Central memory CD8-positive, alpha-beta T cell (primary cell): ENCODE results near the gene ANO1.
"Not testable (repeated sequence)": the region's sequence is repeated elsewhere in the genome, so short reads cannot be mapped to it uniquely, and the experiment has no call there.

Source experiments
- ATAC-seq: fragments of 150-1000 bp; cut with Tn5 transposase; replicated peaks from 2 replicates; pipeline ENCODE4 v1.10.0; 2022; ENCODE audit warnings: mild to moderate bottlenecking, moderate FRiP score, moderate number of reproducible peaks; ENCODE audit not compliant: poor library complexity, severe bottlenecking; ENCODE audit errors: extremely low read depth
- DNase-seq, 2 donors: peaks; one replicate each; pipeline ENCODE4 v3.0.0; 2021; ENCODE audit warnings: low spot score in 2 of 2
- H3K27ac Mint-ChIP-seq: one replicate; pipeline ENCODE4 v1.8.0; 2022; ENCODE audit warnings: low read depth, mild to moderate bottlenecking, moderate library complexity, mixed read lengths
- H3K27me3 Mint-ChIP-seq: one replicate; pipeline ENCODE4 v1.8.0; 2022; ENCODE audit warnings: mixed read lengths
- H3K36me3 Mint-ChIP-seq: one replicate; pipeline ENCODE4 v1.8.0; 2022; ENCODE audit warnings: mild to moderate bottlenecking, moderate library complexity, mixed read lengths; ENCODE audit not compliant: insufficient read depth
- H3K4me1 Mint-ChIP-seq: one replicate; pipeline ENCODE4 v1.8.0; 2022; ENCODE audit warnings: mixed read lengths
- H3K4me3 Mint-ChIP-seq: one replicate; pipeline ENCODE4 v1.8.0; 2022; ENCODE audit warnings: mild to moderate bottlenecking, moderate library complexity, mixed read lengths
- H3K9me3 Mint-ChIP-seq: one replicate; pipeline ENCODE4 v1.8.0; 2022; ENCODE audit warnings: mixed read lengths

Gene ANO1

DNA sequence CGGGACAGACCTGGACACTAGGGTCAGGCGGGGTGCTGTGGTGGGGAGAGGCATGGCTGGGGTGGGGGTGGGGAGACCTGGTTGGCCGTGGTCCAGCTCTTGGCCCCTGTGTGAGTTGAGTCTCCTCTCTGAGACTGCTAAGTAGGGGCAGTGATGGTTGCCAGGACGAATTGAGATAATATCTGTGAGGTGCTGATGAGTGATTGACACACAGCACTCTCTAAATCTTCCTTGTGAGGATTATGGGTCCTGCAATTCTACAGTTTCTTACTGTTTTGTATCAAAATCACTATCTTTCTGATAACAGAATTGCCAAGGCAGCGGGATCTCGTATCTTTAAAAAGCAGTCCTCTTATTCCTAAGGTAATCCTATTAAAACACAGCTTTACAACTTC, 128.9 kb downstream of the ANO1 start:
- peaks cover 39% of the 10 kb centered on the region for H3K36me3 Mint-ChIP-seq
- peaks cover 50% of the 10 kb centered on the region for H3K4me1 Mint-ChIP-seq
- H3K4me3 Mint-ChIP-seq: no peak overlapping the region
- H3K9me3 Mint-ChIP-seq: no peaks in the 10 kb centered on the region
- H3K27ac Mint-ChIP-seq: peak overlapping the region; percentile 22
- H3K27me3 Mint-ChIP-seq: no peaks in the 10 kb centered on the region
- ATAC-seq (no peak), DNase-seq (no peak)

DNA sequence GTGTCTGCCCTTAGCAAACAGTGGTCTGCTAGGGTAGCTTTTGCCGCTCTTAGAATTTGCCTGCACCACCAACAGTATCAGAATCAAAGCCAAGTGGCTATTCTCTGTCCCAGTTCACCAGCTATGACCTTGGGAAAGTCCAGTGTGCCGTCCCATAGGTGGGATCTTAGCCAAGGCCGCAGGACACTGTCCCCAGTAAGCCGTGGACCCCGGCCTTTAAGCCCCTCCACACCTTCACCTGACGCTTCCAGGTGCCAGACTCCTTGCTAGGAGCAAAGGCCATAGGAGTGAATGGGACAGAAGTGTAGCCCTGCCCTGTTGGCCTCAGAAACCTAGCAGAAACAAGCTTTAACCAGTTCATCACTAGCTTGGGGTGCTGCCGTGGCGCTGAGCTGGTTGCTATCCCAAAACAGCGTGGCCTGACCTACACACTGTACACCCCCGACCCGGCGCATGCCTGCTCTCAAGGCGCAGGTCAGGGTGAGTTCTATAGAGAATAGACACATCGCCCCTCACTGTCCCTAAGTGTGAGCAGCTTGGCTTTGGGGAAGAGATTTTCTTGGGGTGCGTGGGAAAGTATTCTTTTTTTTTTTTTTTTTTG, 129.5 kb downstream of the ANO1 start:
- H3K4me3 Mint-ChIP-seq: no peak overlapping the region
- H3K36me3 Mint-ChIP-seq: peaks cover 39% of the 10 kb centered on the region
- peak overlapping the region; percentile 22 for H3K27ac Mint-ChIP-seq
- ATAC-seq (no peak), DNase-seq (no peak)
- H3K4me1 Mint-ChIP-seq: peaks cover 50% of the 10 kb centered on the region
- H3K9me3 Mint-ChIP-seq: no peaks in the 10 kb centered on the region
- no peaks in the 10 kb centered on the region for H3K27me3 Mint-ChIP-seq

DNA sequence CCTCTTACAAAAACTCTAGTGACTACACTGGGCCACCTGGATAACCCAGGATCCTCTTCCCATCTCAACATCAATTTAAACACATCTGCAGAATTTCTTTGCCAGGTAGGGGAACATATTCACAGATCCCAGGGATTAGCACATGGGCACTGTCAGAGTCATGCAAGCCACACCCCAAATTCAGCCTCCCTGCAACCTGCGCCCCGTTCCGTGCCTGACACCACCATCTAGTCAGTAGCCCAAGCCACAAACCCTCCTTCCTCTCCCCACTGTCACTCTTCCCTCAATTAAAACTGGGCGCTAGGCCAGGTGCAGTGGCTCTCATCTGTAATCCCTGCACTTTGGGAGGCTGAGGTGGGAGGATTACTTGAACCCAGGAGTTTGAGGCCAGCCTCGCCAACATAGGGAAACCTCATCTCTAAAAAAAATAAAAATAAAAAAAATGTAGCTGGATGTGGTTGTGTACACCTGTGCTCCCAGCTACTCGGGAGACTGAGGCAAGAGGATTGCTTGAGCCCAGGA, 131.3 kb downstream of the ANO1 start:
- Mint-ChIP-seq H3K27me3 (no peaks in the 10 kb centered on the region), H3K4me3 (no peak overlapping the region), H3K36me3 (peaks cover 31% of the 10 kb centered on the region), H3K27ac (peak overlapping the region; percentile 20), H3K9me3 (no peaks in the 10 kb centered on the region), H3K4me1 (peaks cover 43% of the 10 kb centered on the region)
- DNase-seq: no peak
- no peak for ATAC-seq

DNA sequence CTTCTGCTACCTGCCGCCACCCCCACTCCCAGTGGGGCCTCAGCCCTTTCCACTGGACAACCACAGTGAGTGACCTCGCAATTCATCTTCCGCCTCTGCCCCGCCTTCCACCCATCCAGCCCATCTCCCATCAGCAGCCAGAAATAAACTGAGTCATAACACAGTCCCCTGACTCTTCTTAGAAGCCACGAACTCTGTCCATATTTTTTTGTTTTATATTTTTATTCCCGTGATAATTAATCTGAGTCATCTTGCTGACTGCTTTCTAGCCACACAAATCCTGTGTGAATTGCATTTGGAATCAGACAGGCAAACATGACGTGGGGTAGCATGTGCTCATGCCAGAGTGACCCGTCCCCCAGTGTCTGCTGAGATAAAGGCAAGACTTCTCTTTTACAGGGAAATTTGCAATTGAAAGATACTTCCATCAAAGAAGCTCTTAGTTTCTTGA, 132.0 kb downstream of the ANO1 start:
- Mint-ChIP-seq H3K4me3 (no peak overlapping the region), H3K27me3 (no peaks in the 10 kb centered on the region), H3K36me3 (peaks cover 28% of the 10 kb centered on the region), H3K27ac (peak overlapping the region; percentile 12), H3K9me3 (no peaks in the 10 kb centered on the region), H3K4me1 (peaks cover 36% of the 10 kb centered on the region)
- ATAC-seq (no peak), DNase-seq (no peak)

DNA sequence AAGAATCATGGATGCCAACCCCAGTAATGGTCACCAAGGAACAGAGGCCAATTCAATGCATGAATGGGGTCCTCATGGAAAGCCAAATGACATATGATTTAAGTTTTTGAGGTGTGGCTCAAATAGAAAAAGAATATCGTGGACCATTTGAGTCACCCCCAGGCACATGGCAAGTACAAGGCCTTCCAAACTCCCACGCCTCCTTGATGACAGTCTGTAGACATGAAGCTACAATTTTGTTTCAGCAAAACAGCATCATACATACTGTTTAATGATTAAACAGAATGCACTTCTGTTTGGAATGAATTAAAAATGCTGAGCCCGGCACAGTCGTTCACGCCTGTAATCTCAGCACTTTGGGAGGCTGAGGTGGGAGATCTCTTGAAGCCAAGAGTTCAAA, 132.4 kb downstream of the ANO1 start:
- no peak for DNase-seq
- no peaks in the 10 kb centered on the region for H3K9me3 Mint-ChIP-seq
- H3K27ac Mint-ChIP-seq: peak overlapping the region; percentile 12
- H3K27me3 Mint-ChIP-seq: no peaks in the 10 kb centered on the region
- peaks cover 26% of the 10 kb centered on the region for H3K36me3 Mint-ChIP-seq
- no peak overlapping the region for H3K4me3 Mint-ChIP-seq
- ATAC-seq: no peak
- H3K4me1 Mint-ChIP-seq: peaks cover 32% of the 10 kb centered on the region

DNA sequence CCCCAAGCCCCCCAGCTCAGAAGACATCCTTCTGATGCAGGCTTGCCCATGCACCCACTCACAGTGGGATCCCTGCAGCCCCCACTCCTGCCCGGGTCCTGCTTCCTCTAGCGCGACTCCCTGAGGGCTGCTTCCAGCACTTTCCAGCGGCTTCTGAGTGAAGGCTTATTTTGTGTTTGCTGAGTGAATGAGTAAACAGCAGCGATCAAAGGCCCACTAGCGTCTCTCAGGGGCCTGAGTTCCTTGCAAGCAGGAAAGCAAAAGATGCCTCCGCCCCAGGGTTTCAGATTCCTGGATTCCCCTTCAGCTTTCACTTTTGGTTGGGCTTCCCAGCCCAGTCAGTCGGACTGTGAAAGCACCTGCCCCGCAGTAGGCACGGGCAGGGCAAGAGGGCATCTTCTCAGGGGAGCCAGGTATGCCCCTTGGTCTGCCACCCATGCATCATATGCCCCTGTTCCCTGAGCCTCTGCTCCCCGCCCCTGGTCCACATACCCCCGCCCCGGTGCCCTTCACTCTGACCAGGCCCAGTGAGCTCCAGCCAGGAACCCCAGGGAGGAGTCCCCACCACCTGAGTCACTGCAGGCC, 134.2 kb downstream of the ANO1 start:
- Mint-ChIP-seq H3K4me1 (peaks cover 19% of the 10 kb centered on the region), H3K9me3 (no peaks in the 10 kb centered on the region), H3K27ac (no peak overlapping the region), H3K36me3 (peaks cover 15% of the 10 kb centered on the region), H3K27me3 (no peaks in the 10 kb centered on the region), H3K4me3 (no peak overlapping the region)
- ATAC-seq (no peak), DNase-seq (no peak)

DNA sequence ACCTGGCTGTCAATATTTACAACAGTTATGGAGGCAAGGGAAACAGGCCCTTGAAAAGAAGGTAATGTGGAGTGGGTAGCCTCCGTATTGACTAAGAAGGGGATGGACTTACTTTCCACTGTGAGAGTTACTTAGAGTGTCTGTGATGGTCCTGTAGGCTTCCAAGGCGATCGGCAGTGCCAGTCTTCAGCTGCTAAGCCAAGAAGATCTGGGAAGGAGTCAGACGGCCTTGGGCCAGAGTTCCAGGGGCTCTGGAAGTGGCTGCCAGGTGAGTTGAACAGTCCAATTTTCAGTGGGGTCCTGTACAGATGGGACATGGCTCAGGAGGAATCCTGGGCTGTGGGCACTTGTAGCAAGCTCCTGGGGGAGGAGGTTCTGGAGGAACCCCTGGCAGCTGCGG, 139.3 kb downstream of the ANO1 start:
- not testable (repeated sequence) for H3K36me3 Mint-ChIP-seq, ATAC-seq, H3K27me3 Mint-ChIP-seq, H3K4me1 Mint-ChIP-seq, H3K27ac Mint-ChIP-seq, H3K4me3 Mint-ChIP-seq, DNase-seq, H3K9me3 Mint-ChIP-seq

DNA sequence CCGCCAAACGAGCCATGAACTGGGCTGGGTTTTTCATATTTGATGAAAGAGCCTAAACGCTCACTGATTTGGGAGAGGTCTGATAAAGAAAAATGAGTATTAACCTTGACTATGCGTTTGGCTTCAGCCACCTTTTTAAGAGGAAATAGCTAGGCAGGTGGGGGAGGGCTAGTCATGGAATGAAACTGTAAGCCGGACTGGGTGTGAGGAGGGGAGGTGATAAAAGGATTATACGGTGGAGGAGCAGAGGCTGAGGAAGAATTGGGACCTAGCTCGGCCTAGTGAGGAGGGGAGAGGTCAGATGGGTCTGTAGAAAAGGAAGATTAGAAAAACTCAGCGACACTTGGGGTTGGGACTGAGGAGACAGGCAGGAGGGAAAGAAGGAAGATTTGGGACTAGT, 140.0 kb downstream of the ANO1 start:
- H3K4me3 Mint-ChIP-seq, ATAC-seq, H3K4me1 Mint-ChIP-seq, DNase-seq, H3K27me3 Mint-ChIP-seq, H3K36me3 Mint-ChIP-seq, H3K9me3 Mint-ChIP-seq, H3K27ac Mint-ChIP-seq: not testable (repeated sequence)

DNA sequence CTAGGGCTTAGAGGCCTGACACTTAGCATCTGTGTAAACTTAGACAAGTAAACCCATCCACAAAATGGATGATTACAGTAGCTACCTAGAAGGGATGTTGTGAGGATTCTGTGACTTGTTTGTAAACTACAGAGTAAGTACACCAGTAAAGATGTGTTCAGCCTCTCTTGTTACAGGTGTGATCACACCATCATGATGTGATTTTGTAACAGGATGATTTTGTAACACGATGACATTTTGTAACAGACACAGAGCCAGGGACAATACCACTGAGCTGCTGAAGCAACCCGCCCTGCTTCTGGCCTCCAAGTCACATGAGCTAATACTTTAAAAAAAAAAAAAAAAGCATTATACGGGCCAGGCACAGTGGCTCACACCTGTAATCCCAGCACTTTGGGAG, 142.0 kb downstream of the ANO1 start:
- Mint-ChIP-seq H3K4me1 (no peaks in the 10 kb centered on the region), H3K27me3 (peaks cover 14% of the 10 kb centered on the region), H3K36me3 (no peaks in the 10 kb centered on the region), H3K4me3 (no peak overlapping the region), H3K27ac (no peak overlapping the region), H3K9me3 (no peaks in the 10 kb centered on the region)
- no peak for DNase-seq
- ATAC-seq: no peak

DNA sequence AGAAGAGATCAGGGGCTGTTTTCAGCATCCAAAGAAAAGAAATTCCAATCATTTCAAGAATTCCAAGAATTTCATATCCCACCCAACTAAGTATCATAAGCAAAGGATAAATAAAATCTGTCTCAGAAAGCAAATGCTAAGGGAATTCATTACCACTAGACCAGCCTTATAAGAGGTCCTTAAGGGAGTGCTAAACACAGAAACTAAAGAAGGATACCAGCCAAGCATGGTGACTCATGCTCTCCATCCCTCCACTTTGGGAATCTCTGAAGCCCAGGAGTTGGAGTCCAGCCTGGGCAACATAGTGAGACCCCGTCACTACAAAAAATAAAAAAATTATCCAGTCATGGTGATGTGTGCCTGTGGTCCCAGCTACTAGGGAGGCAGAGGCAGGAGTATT, 142.8 kb downstream of the ANO1 start:
- DNase-seq (no peak), ATAC-seq (no peak)
- Mint-ChIP-seq H3K27ac (no peak overlapping the region), H3K4me3 (no peak overlapping the region), H3K4me1 (no peaks in the 10 kb centered on the region), H3K36me3 (no peaks in the 10 kb centered on the region), H3K9me3 (no peaks in the 10 kb centered on the region), H3K27me3 (peaks cover 18% of the 10 kb centered on the region)

DNA sequence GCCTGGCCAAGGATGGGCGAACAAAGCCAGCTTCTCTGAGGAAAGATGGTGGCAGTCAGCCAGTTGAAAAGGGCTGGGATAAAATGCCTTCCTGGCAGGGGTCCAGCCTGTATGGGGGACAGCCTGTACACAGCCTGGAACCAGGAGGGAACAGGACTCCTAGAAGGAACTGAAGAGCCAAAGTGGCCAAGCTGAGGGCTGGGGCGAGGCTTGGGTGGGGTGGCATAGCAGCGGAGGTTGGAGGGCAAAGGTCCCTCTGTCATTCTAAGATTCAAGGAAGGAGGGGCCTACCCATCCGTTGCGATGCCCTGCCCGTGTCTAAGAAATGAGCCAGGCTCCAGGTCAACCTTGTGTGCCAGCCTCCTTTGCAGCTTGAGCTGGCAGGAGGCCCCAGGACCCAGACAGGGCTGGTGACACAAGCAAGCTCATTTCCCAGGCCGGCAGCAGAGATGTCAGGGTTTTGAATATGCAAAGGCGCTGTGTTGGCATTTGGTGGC, 147.6 kb downstream of the ANO1 start:
- Mint-ChIP-seq H3K27ac (no peak overlapping the region), H3K9me3 (no peaks in the 10 kb centered on the region)

DNA sequence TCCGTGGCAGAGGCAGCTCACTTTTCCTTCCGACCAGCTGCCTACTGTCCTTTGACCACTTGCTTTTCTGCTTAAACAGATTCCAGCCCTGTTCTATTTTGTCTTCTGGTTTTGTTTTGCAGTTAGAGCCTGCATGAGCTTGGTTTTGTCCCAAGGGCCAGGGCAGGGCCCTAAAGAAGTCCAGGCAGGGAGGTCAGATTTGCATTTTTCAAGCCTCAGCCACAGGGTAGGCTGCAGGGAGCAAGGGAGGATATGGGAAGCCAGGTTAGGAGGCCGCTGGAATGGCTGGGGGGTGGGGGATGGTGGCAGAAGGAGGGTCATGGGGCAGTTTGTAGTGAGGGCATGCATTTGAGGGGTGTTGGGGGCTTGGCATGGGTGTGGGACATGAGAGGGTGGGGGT, 148.1 kb downstream of the ANO1 start:
- ATAC-seq (no peak), DNase-seq (no peak)
- H3K27me3 Mint-ChIP-seq: peaks cover 18% of the 10 kb centered on the region
- H3K4me1 Mint-ChIP-seq: no peaks in the 10 kb centered on the region
- no peaks in the 10 kb centered on the region for H3K9me3 Mint-ChIP-seq
- H3K4me3 Mint-ChIP-seq: no peak overlapping the region
- H3K27ac Mint-ChIP-seq: no peak overlapping the region
- no peaks in the 10 kb centered on the region for H3K36me3 Mint-ChIP-seq

More for the DNA sequence above, 147.6 kb downstream of the ANO1 start:
- DNase-seq: no peak
- Mint-ChIP-seq H3K27me3 (peaks cover 18% of the 10 kb centered on the region), H3K4me3 (no peak overlapping the region), H3K36me3 (no peaks in the 10 kb centered on the region), H3K4me1 (no peaks in the 10 kb centered on the region)
- ATAC-seq: no peak

DNA sequence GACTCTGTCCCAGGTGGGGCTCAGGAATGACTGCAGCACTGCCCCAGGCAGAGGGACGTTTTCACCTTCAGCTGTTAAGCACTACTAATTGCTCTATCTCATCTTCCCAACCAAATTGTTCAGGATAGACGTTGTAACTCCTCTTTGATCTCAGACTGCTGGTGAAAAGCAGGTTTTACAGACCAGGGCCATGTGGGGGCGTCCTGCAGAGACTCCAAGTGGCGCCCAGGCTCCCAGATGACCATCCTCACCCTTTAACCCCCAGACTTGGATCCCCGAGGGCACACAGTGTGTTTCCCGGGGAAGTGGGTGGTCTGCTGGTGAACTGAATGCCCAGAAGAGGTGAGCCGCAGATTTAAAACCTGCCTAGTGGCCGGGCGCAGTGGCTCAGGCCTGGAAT, 148.8 kb downstream of the ANO1 start:
- Mint-ChIP-seq H3K36me3 (no peaks in the 10 kb centered on the region), H3K27me3 (peaks cover 21% of the 10 kb centered on the region), H3K4me1 (no peaks in the 10 kb centered on the region), H3K9me3 (no peaks in the 10 kb centered on the region), H3K27ac (no peak overlapping the region), H3K4me3 (no peak overlapping the region)
- ATAC-seq (no peak), DNase-seq (no peak)
